Large intestine (tissue), 3 donors: ENCODE measurements around the gene FBLIM1. TPM values are rescaled to one million over a fixed set of nuclear protein-coding genes. Genes with fewer than 3 reads are reported as not detected.

Experiments
- DNase-seq, 2 donors: peaks; one replicate each; pipeline versions ENCODE4 v3.0.0 to v3.0.0-alpha.2; 2013
- H3K27ac ChIP-seq: one replicate; pipeline ENCODE4 v1.5.1; 2013; ENCODE audit warnings: low read length
- H3K27me3 ChIP-seq: 2 replicates; pipeline ENCODE4 v1.6.1; 2013; ENCODE audit warnings: low read length; ENCODE audit not compliant: control insufficient read depth, insufficient read depth
- H3K36me3 ChIP-seq: 2 replicates; pipeline ENCODE4 v1.6.1; 2013; ENCODE audit warnings: low read length; ENCODE audit not compliant: control insufficient read depth, insufficient read depth
- H3K4me1 ChIP-seq: one replicate; pipeline ENCODE4 v1.6.1; 2013; ENCODE audit warnings: low read length; ENCODE audit not compliant: control insufficient read depth, insufficient read depth
- H3K4me3 ChIP-seq: one replicate; pipeline ENCODE4 v1.5.1; 2013; ENCODE audit warnings: low read length
- H3K9me3 ChIP-seq: one replicate; pipeline ENCODE4 v1.6.1; 2013; ENCODE audit warnings: mild to moderate bottlenecking, low read depth, low read length, moderate library complexity; ENCODE audit not compliant: control insufficient read depth
- WGBS: methylation state at CpG from one replicate; pipeline ENCODE4 v1.1.5; 2013; ENCODE audit warnings: low lambda C conversion rate; ENCODE audit not compliant: insufficient coverage; 5-methylcytosine and 5-hydroxymethylcytosine counted together
- polyA plus RNA-seq: library from polyadenylated mRNA; unstranded; fragments of 120-200 nt; gene quantifications from one replicate; pipeline ENCODE4 v1.2.1, GENCODE V29; 2013

FBLIM1 gene
- polyA plus RNA-seq, 1 donor = 76.8 TPM

GRCh38 chr1:15722836-15723532, 35.6 kb upstream of the FBLIM1 start:
- Histone ChIP-seq H3K4me1 (no peaks in the 10 kb centered on the region), H3K4me3 (no peak overlapping the region), H3K9me3 (no peaks in the 10 kb centered on the region), H3K36me3 (peaks cover 87% of the 10 kb centered on the region), H3K27me3 (no peaks in the 10 kb centered on the region), H3K27ac (no peak overlapping the region)
- DNase-seq = no peak
- WGBS = no CpG with 5 or more reads among the region's 13 CpGs

DNA sequence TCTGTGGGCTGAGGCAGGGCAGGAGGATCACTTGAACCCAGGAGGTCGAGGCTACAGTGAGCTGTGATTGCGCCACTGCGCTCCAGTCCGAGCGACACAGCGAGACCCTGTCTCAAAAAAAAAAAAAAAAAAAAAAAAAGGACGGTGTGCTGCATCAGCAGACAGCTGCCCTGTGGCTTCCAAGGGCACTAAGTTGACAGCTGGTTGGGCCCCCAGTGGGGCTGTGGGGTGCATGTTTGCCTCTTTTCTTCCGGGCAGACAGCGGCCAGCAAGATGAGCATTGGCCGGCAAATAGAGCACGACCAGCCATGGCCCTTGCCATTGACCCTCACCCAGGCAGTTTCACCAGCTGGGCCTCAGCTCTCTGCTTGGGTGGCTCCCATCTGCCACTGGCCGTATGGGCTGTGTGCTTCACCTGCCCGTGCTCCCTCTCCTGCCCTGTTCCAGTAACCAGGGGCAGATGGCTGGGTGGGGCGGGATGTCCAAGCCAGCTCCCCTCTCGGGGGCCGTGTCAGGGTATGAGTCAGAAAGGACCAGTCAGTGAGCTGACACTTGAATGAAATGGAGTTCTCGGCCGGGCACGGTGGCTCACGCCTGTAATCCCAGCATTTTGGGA, 34.9 kb upstream of the FBLIM1 start:
- Histone ChIP-seq H3K36me3 (peaks cover 89% of the 10 kb centered on the region), H3K4me1 (no peaks in the 10 kb centered on the region), H3K4me3 (no peak overlapping the region), H3K27ac (no peak overlapping the region), H3K27me3 (no peaks in the 10 kb centered on the region), H3K9me3 (no peaks in the 10 kb centered on the region)
- no CpG with 5 or more reads among the region's 20 CpGs for WGBS
- no peak for DNase-seq

GRCh38 chr1:15724949-15725880, 33.4 kb upstream of the FBLIM1 start:
- DNase-seq = no peak
- H3K4me1 ChIP-seq = no peaks in the 10 kb centered on the region
- peaks cover 88% of the 10 kb centered on the region for H3K36me3 ChIP-seq
- no peaks in the 10 kb centered on the region for H3K9me3 ChIP-seq
- H3K27ac ChIP-seq = no peak overlapping the region
- H3K27me3 ChIP-seq = no peaks in the 10 kb centered on the region
- no peak overlapping the region for H3K4me3 ChIP-seq
- no CpG with 5 or more reads among the region's 26 CpGs for WGBS

DNA sequence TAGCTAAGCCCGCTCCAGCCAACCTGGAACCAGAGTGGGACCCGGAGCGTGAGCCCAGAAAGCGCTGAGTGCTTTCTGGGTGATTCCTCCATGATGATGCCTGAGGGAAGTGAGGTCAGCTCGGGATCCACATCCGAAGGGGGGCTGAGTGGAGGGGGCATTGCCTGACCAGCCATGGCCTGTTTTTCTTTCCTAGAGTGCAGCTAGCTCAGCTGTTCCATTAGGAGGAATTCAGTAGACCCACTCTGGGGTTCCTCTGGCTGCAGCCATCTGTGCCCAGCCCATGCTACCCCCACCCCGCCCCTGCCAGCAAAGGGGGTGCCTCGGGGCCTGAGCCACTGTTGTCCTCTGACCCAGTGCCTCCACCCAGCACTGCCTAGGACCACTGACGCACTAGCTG, 32.1 kb upstream of the FBLIM1 start:
- no peaks in the 10 kb centered on the region for H3K9me3 ChIP-seq
- no peak overlapping the region for H3K27ac ChIP-seq
- WGBS = no CpG with 5 or more reads among the region's 9 CpGs
- H3K4me3 ChIP-seq = no peak overlapping the region
- peaks cover 91% of the 10 kb centered on the region for H3K36me3 ChIP-seq
- no peaks in the 10 kb centered on the region for H3K4me1 ChIP-seq
- no peak for DNase-seq
- H3K27me3 ChIP-seq = no peaks in the 10 kb centered on the region

DNA sequence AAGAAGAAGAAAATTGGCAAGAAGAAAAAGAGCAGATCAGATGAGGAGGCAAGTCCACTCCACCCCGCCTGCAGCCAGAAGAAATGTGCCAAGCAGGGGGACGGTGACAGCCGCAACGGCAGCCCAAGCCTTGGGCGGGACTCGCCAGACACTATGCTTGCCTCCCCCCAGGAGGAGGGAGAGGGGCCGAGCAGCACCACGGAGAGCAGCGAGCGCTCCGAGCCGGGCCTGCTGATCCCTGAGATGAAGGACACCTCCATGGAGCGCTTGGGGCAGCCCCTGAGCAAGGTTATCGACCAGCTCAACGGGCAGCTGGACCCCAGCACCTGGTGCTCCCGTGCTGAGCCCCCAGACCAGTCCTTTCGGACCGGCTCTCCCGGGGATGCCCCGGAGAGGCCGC, 31.6 kb upstream of the FBLIM1 start:
- no peaks in the 10 kb centered on the region for H3K4me1 ChIP-seq
- no peaks in the 10 kb centered on the region for H3K9me3 ChIP-seq
- H3K27ac ChIP-seq = no peak overlapping the region
- WGBS = no CpG with 5 or more reads among the region's 21 CpGs
- no peak overlapping the region for H3K4me3 ChIP-seq
- H3K36me3 ChIP-seq = peaks cover 92% of the 10 kb centered on the region
- DNase-seq = no peak
- no peaks in the 10 kb centered on the region for H3K27me3 ChIP-seq

GRCh38 chr1:15727424-15727823, 31.2 kb upstream of the FBLIM1 start:
- WGBS = no CpG with 5 or more reads among the region's 13 CpGs
- DNase-seq = no peak
- no peaks in the 10 kb centered on the region for H3K9me3 ChIP-seq
- H3K36me3 ChIP-seq = peaks cover 93% of the 10 kb centered on the region
- H3K27ac ChIP-seq = no peak overlapping the region
- H3K27me3 ChIP-seq = no peaks in the 10 kb centered on the region
- H3K4me3 ChIP-seq = no peak overlapping the region
- no peaks in the 10 kb centered on the region for H3K4me1 ChIP-seq

DNA sequence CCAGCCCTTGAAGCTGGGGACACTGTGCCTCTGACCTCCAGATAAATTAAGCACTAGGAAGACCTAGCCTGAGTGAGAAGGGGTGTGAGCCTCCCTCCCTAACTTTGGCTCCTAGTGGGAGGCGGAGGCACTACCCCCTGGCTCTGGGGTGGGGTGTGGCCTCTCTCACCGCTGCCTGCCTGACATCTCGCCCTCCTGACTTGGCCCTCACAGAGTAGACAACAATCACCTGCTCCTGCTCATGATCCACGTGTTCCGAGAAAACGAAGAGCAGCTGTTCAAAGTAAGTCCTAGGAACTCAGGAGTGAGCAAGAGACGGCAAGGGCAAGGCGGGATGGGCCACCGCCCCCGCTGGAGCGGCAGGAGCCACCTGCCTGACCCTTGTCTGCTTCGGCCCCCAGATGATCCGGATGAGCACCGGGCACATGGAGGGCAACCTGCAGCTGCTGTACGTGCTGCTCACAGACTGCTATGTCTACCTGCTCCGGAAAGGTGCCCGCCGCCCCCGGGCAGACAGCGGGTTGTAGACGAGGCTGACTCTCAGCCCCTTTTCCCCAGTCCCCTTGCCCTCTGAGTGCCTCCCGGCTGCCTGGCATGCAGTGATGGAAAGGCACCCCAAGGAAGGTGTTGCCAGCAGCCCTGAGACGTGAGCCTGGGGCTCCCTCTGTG, 30.6 kb upstream of the FBLIM1 start:
- Histone ChIP-seq H3K4me1 (no peaks in the 10 kb centered on the region), H3K27ac (no peak overlapping the region), H3K27me3 (no peaks in the 10 kb centered on the region), H3K4me3 (no peak overlapping the region), H3K9me3 (no peaks in the 10 kb centered on the region), H3K36me3 (peaks cover 93% of the 10 kb centered on the region)
- DNase-seq = no peak
- WGBS = no CpG with 5 or more reads among the region's 23 CpGs

DNA sequence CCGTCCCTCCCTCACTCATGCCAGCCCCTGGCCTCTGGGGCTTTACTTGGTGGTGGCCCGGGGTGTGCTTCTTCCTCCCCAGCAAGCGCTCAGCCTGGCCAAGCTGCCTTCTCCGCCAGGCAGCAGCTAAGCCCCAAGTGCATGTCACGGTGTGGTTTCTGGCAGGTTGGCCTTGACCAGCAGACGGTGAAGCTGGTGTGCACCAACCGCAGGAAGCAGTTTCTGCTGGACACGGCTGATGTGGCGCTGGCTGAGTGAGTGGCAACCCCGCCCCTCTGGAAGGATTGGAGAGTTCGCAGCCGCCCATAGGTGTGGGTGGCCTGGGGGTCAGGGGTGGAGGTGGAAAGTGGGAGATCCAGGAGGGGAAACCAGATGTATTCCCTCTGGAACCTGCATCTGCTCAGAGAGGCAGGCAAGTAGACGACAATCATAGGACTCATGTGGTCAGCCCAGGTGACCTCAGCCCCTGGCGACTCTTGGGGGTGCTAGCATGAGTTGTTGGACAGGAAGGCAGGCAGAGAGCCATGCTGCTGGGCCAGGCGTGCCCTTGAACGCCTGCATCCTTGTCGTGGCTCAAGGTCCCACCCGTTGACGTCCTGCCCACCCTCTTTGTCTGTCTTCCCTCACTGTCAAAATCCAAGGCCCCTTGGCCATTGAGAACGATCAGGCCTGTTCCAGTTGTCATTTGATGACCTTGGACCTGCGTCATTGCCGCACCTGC, 29.5 kb upstream of the FBLIM1 start:
- H3K27ac ChIP-seq = no peak overlapping the region
- H3K4me1 ChIP-seq = no peaks in the 10 kb centered on the region
- no peak overlapping the region for H3K4me3 ChIP-seq
- H3K36me3 ChIP-seq = peaks cover 94% of the 10 kb centered on the region
- H3K9me3 ChIP-seq = peaks cover 3% of the 10 kb centered on the region
- WGBS = no CpG with 5 or more reads among the region's 22 CpGs
- no peaks in the 10 kb centered on the region for H3K27me3 ChIP-seq
- no peak for DNase-seq

DNA sequence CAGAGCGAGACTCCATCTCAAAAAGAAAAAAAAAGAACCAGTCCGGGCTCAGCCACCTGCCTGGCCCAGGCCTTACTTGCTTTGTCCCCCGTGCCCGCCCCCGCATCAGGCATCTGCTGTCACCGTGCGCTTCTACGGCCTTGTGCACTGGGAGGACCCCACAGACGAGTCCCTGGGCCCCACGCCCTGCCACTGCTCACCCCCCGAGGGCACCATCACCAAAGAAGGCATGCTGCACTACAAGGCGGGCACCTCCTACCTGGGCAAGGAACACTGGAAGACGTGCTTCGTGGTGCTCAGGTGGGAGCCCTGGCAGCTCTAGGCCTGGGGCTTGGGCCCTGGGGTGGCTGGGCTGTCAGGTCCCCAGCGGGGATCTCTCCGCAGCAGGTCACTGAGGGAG, 28.2 kb upstream of the FBLIM1 start:
- Histone ChIP-seq H3K27ac (no peak overlapping the region), H3K36me3 (peaks cover 92% of the 10 kb centered on the region), H3K4me3 (no peak overlapping the region), H3K27me3 (no peaks in the 10 kb centered on the region), H3K9me3 (peaks cover 3% of the 10 kb centered on the region), H3K4me1 (peaks cover 9% of the 10 kb centered on the region)
- no CpG with 5 or more reads among the region's 16 CpGs for WGBS
- no peak for DNase-seq
